HCT116 (cell line): ENCODE results near the gene SCN4B. TPM values are rescaled to one million over a fixed set of nuclear protein-coding genes. Genes with fewer than 3 reads are reported as not detected.
A peak's percentile ranks its signal among the peaks of the same experiment; 100 is the strongest.

ENCODE experiments used
- ATAC-seq: fragments of 200-7000 bp; cut with Tn5 transposase; 2 replicates; pipeline ENCODE4 v1.9.1; 2020; ENCODE audit warnings: mild to moderate bottlenecking, moderate library complexity
- BruUV-seq: library from RNA; stranded (reverse); fragments of 400-500 nt; replicated peaks from 2 replicates; lab custom pipeline; 2021; lab: Mats Ljungman, UMichigan
- CTCF ChIA-PET: fragments of 300-600 bp; sonication (Branson Sonifier 250); formaldehyde crosslinking; loops from one replicate; lab custom pipeline; 2021; ENCODE audit warnings: antibody characterized with exemption; lab: Charles Lee
- POLR2A ChIA-PET: fragments of 300-600, 350-600 bp; sonication (Branson Sonifier 250); formaldehyde crosslinking; loops from one replicate; lab custom pipeline; 2021; ENCODE audit warnings: antibody characterized with exemption; lab: Charles Lee
- RAD21 ChIA-PET, 2 experiments: fragments of 300-600 bp; sonication (Branson Sonifier 250); formaldehyde crosslinking; loops; one replicate each; lab custom pipeline; 2023; ENCODE audit warnings: low total read pairs in 2 of 2; ENCODE audit not compliant: uncharacterized antibody in 2 of 2, unreplicated experiment in 2 of 2, low non-redundant PET in 1 of 2; lab: Charles Lee
- DNase-seq: peaks from one replicate; pipeline ENCODE4 v3.0.0-alpha.2; 2010; ENCODE audit warnings: low read depth, low spot score
- H2AFZ ChIP-seq: fragments of 200-600 bp; shearing (Covaris generic), sonication (generic); 2 replicates; pipeline ENCODE4 v1.6.1; 2017; ENCODE audit warnings: low read depth, mixed run types, mixed read lengths, antibody characterized with exemption, low read length; ENCODE audit not compliant: poor library complexity, severe bottlenecking
- H3K27ac ChIP-seq: 2 replicates; pipeline ENCODE4 v1.5.1; 2012; ENCODE audit warnings: low read depth, low read length
- H3K27me3 ChIP-seq: fragments of 200-600 bp; sonication (generic); 2 replicates; pipeline ENCODE4 v1.6.1; 2016; ENCODE audit warnings: mixed run types, low read length, mixed read lengths; ENCODE audit not compliant: insufficient read depth
- H3K36me3 ChIP-seq, 2 experiments: fragments of 200-500 bp in 1 of 2; fragments of 200-600 bp in 1 of 2; sonication (Bioruptor generic) in 1 of 2; sonication (generic) in 1 of 2; 2 replicates each; pipeline versions ENCODE4 v1.5.1 to v1.6.1; 2014 to 2016; ENCODE audit warnings: low read length in 2 of 2, inconsistent platforms in 1 of 2, mixed read lengths in 1 of 2, mixed run types in 1 of 2; ENCODE audit not compliant: insufficient read depth in 2 of 2, control insufficient read depth in 1 of 2
- H3K4me1 ChIP-seq, 2 experiments: fragments of 200-600 bp in 1 of 2; sonication (generic) in 1 of 2; 2 replicates each; pipeline versions ENCODE4 v1.5.1 to v1.6.1; 2012 to 2017; ENCODE audit warnings: low read length in 2 of 2, inconsistent platforms in 1 of 2, mild to moderate bottlenecking in 1 of 2, mixed read lengths in 1 of 2, mixed run types in 1 of 2, moderate library complexity in 1 of 2; ENCODE audit not compliant: insufficient read depth in 2 of 2, control insufficient read depth in 1 of 2
- H3K4me2 ChIP-seq: fragments of 200-600 bp; sonication (generic); 2 replicates; pipeline ENCODE4 v1.6.1; 2017; ENCODE audit warnings: mixed run types, low read length, mixed read lengths
- H3K4me3 ChIP-seq, 2 experiments: fragments of 200-600 bp in 1 of 2; sonication (generic) in 1 of 2; replicated peaks in 1 of 2; 2 replicates each; pipeline ENCODE4 v1.5.1; 2011 to 2016; ENCODE audit warnings: low read length in 2 of 2, control low read depth in 1 of 2, low read depth in 1 of 2, mild to moderate bottlenecking in 1 of 2, mixed read lengths in 1 of 2, mixed run types in 1 of 2
- H3K79me2 ChIP-seq: fragments of 200-600 bp; sonication (generic); 2 replicates; pipeline ENCODE4 v1.6.1; 2017; ENCODE audit warnings: mild to moderate bottlenecking, mixed run types, low read length, moderate library complexity, mixed read lengths; ENCODE audit not compliant: insufficient read depth
- H3K9ac ChIP-seq: fragments of 200-600 bp; sonication (generic); 2 replicates; pipeline ENCODE4 v1.6.1; 2016; ENCODE audit warnings: low read length, mixed read lengths
- H3K9me2 ChIP-seq: fragments of 200-600 bp; sonication (generic), shearing (Covaris generic); 2 replicates; pipeline ENCODE4 v1.6.1; 2017; ENCODE audit warnings: mixed run types, mild to moderate bottlenecking, moderate library complexity; ENCODE audit not compliant: insufficient read depth
- H3K9me3 ChIP-seq, 2 experiments: fragments of 200-500 bp in 1 of 2; fragments of 200-600 bp in 1 of 2; sonication (Bioruptor generic) in 1 of 2; sonication (generic) in 1 of 2; 2 replicates each; pipeline ENCODE4 v1.6.1; 2014 to 2017; ENCODE audit warnings: low read length in 2 of 2, mixed read lengths in 2 of 2, inconsistent platforms in 1 of 2, low read depth in 1 of 2, mild to moderate bottlenecking in 1 of 2, mixed run types in 1 of 2, moderate library complexity in 1 of 2; ENCODE audit not compliant: control insufficient read depth in 1 of 2, insufficient read depth in 1 of 2
- H4K20me1 ChIP-seq: fragments of 200-600 bp; sonication (generic), shearing (Covaris generic); 2 replicates; pipeline ENCODE4 v1.6.1; 2017; ENCODE audit warnings: mixed run types, mild to moderate bottlenecking, moderate library complexity; ENCODE audit not compliant: insufficient read depth
- CBX3 ChIP-seq: IDR thresholded peaks from 2 replicates; pipeline ENCODE4 v1.6.1; 2012; ENCODE audit warnings: low read depth
- CEBPB ChIP-seq: IDR thresholded peaks from 2 replicates; pipeline ENCODE4 v1.6.1; 2012; ENCODE audit warnings: low read depth
- EGR1 ChIP-seq: IDR thresholded peaks from 2 replicates; pipeline ENCODE4 v1.6.1; 2012; ENCODE audit warnings: low read depth
- ELF1 ChIP-seq: IDR thresholded peaks from 2 replicates; pipeline ENCODE4 v1.6.1; 2012; ENCODE audit warnings: low read depth, borderline replicate concordance
- EZH2 ChIP-seq: fragments of 200-600 bp; sonication (generic); IDR thresholded peaks from 2 replicates; pipeline ENCODE4 v1.6.1; 2017; ENCODE audit warnings: antibody characterized with exemption, mixed run types
- EZH2phosphoT487 ChIP-seq: fragments of 200-600 bp; IDR thresholded peaks from 2 replicates; pipeline ENCODE4 v1.6.1; 2018; ENCODE audit warnings: antibody characterized with exemption, borderline replicate concordance
- FOSL1 ChIP-seq: IDR thresholded peaks from 2 replicates; pipeline ENCODE4 v1.6.1; 2012; ENCODE audit warnings: low read depth
- POLR2A ChIP-seq: IDR thresholded peaks from 2 replicates; pipeline ENCODE4 v1.7.0; 2011; ENCODE audit warnings: borderline replicate concordance; ENCODE audit not compliant: insufficient read depth, insufficient read length; ENCODE audit errors: extremely low read depth
- POLR2AphosphoS5 ChIP-seq: IDR thresholded peaks from 2 replicates; pipeline ENCODE4 v1.6.1; 2011; ENCODE audit warnings: mild to moderate bottlenecking, low read depth, low read length, moderate library complexity
- RAD21 ChIP-seq: IDR thresholded peaks from 2 replicates; pipeline ENCODE4 v1.6.1; 2012; ENCODE audit warnings: low read depth, mild to moderate bottlenecking
- SIN3A ChIP-seq: IDR thresholded peaks from 2 replicates; pipeline ENCODE4 v1.6.1; 2012; ENCODE audit warnings: low read depth
- SP1 ChIP-seq: IDR thresholded peaks from 2 replicates; pipeline ENCODE4 v1.6.1; 2012; ENCODE audit warnings: low read depth
- SRF ChIP-seq: IDR thresholded peaks from 2 replicates; pipeline ENCODE4 v1.6.1; 2012; ENCODE audit warnings: low read depth
- TCF7L2 ChIP-seq: IDR thresholded peaks from 2 replicates; pipeline ENCODE4 v1.7.0; 2011; ENCODE audit warnings: borderline replicate concordance, inconsistent platforms; ENCODE audit not compliant: insufficient read depth, insufficient read length; ENCODE audit errors: extremely low read depth
- ZFX ChIP-seq: fragments of 450-650 bp; IDR thresholded peaks from 2 replicates; pipeline ENCODE4 v1.6.1; 2017
- ZNF274 ChIP-seq: fragments of 200-500 bp; sonication (Bioruptor generic); IDR thresholded peaks from 2 replicates; pipeline ENCODE4 v1.6.1; 2014; ENCODE audit warnings: mild to moderate bottlenecking, low read depth, low read length, inconsistent platforms
- intact Hi-C: fragments of 100-400 bp; cut with micrococcal nuclease; formaldehyde crosslinking; loops from 2 replicates; pipeline ENCODE4 v1.10.0; 2022
- total RNA-seq: library from RNA; stranded (reverse); gene quantifications from one replicate; pipeline ENCODE4 v1.2.1, GENCODE V29; 2021; ENCODE audit not compliant: unreplicated experiment
- TF ChIP-seq, protein P1 (sequence below): IDR thresholded peaks from 2 replicates; pipeline ENCODE4 v1.6.1; 2012
- TF ChIP-seq, protein P2 (sequence below), 3 experiments: fragments of 200-600 bp in 1 of 3; sonication (generic) in 1 of 3; IDR thresholded peaks in 2 of 3; conservative IDR thresholded peaks in 1 of 3; 2 replicates each; pipeline ENCODE4 v1.5.1; 2012 to 2017; ENCODE audit warnings: low read depth in 2 of 3, low read length in 2 of 3, antibody characterized with exemption in 1 of 3, borderline replicate concordance in 1 of 3, control low read depth in 1 of 3, mild to moderate bottlenecking in 1 of 3, mixed read lengths in 1 of 3, mixed run types in 1 of 3, moderate library complexity in 1 of 3; ENCODE audit not compliant: insufficient read depth in 1 of 3
- TF ChIP-seq, protein P3 (sequence below): IDR thresholded peaks from 2 replicates; pipeline ENCODE4 v1.6.1; 2012
- TF ChIP-seq, protein P4 (sequence below): IDR thresholded peaks from 2 replicates; pipeline ENCODE4 v1.6.1; 2011; ENCODE audit warnings: mild to moderate bottlenecking, low read length, moderate library complexity; ENCODE audit not compliant: insufficient replicate concordance; ENCODE audit errors: extremely low read depth

The SCN4B gene
- total RNA-seq, 1 experiment from 2014 or later = 0.32 TPM

DNA sequence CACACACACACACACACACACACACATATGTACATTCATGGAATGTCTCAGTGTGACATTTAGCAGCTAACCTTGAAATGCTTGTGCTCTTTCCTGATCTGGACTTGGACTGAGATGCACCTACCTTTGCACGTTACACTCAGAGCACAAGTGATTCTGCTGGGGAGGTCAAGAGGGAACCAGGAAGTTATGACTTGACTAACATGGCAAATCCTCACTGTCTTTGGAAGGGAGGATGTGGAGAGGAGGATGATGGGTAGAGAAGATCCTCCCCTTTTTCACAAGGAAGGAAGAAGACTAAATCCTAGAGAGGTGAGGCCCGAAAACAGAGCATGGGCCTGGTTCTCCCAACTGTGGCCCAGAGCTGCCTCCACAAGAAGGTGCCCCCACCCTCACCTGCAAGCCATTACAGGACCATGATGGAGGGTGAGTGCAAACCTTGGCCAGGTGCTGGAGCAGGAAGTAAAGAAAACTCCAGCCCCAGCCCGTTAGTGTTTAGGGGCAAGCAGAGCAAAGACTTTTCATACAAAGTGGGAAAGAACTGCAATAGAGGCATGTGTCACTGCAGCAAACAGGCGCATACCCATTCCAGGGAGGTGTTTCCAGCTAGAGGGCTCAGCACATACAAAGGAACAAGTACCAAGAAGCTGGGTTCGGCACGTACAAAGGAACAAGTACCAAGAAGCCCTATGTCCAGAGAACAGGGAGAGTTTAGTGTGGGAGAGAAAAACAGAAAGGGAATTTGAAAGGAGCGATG lies 26.4 kb downstream of the SCN4B start:
- Histone ChIP-seq H3K36me3 (no peaks in the 10 kb centered on the region), H4K20me1 (no peaks in the 10 kb centered on the region), H3K9me2 (no peaks in the 10 kb centered on the region), H3K27me3 (no peaks in the 10 kb centered on the region), H3K4me3 (no peak overlapping the region), H3K4me1 (peaks cover 0 to 6% of the 10 kb centered on the region in 2 experiments; a peak in 1 of 4 replicates), H3K9me3 (no peaks in the 10 kb centered on the region), H3K4me2 (no peak overlapping the region), H3K79me2 (no peaks in the 10 kb centered on the region), H3K9ac (no peak overlapping the region), H2AFZ (no peak overlapping the region), H3K27ac (no peak overlapping the region)
- no TSS peak for BruUV-seq
- ChIA-PET POLR2A (interaction anchor here (0.6 to 1.0 kb wide), 7 partner anchors 13 to 959 kb away, joined by 3 to 5 read pairs (median 3); no protein-coding TSS in a partner anchor), RAD21 (no interaction called here), CTCF (no interaction called here)
- ATAC-seq (peak; percentile 71), DNase-seq (peak; percentile 71)
- intact Hi-C loops = no loop called here
- TF ChIP-seq EGR1 (no peak), CBX3 (peak; percentile 51; the same call in 1 of the 2 replicates), SP1 (peak; percentile 76), ZNF274 (no peak), RAD21 (no peak), ELF1 (0 out of 2 replicates have a peak, but pooled peaks have one; percentile 35), ZFX (no peak), EZH2 (no peak), EZH2phosphoT487 (no peak), CEBPB (0 out of 2 replicates have a peak, but pooled peaks have one; percentile 29), SRF (0 out of 2 replicates have a peak, but pooled peaks have one; percentile 46), POLR2AphosphoS5 (peak; percentile 97), SIN3A (peak; percentile 95), FOSL1 (peak; percentile 33; the same call in 1 of the 2 replicates), TCF7L2 (no peak), POLR2A (peak; percentile 98)
- TF ChIP-seq, protein P1, sequence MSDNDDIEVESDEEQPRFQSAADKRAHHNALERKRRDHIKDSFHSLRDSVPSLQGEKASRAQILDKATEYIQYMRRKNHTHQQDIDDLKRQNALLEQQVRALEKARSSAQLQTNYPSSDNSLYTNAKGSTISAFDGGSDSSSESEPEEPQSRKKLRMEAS = peak; percentile 38; the same call in 1 of the 2 replicates
- TF ChIP-seq, protein P2, sequence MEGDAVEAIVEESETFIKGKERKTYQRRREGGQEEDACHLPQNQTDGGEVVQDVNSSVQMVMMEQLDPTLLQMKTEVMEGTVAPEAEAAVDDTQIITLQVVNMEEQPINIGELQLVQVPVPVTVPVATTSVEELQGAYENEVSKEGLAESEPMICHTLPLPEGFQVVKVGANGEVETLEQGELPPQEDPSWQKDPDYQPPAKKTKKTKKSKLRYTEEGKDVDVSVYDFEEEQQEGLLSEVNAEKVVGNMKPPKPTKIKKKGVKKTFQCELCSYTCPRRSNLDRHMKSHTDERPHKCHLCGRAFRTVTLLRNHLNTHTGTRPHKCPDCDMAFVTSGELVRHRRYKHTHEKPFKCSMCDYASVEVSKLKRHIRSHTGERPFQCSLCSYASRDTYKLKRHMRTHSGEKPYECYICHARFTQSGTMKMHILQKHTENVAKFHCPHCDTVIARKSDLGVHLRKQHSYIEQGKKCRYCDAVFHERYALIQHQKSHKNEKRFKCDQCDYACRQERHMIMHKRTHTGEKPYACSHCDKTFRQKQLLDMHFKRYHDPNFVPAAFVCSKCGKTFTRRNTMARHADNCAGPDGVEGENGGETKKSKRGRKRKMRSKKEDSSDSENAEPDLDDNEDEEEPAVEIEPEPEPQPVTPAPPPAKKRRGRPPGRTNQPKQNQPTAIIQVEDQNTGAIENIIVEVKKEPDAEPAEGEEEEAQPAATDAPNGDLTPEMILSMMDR (IDR thresholded peaks at IDR 0.05 in 2 of 3, conservative IDR thresholded peaks at IDR 0.05 in 1 of 3; ENCODE audit: borderline replicate concordance in 1 of 3, insufficient read depth in 1 of 3, low read depth in 2 of 3, low read length in 2 of 3) = no peak
- TF ChIP-seq, protein P3, sequence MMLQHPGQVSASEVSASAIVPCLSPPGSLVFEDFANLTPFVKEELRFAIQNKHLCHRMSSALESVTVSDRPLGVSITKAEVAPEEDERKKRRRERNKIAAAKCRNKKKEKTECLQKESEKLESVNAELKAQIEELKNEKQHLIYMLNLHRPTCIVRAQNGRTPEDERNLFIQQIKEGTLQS = no peak
- TF ChIP-seq, protein P4, sequence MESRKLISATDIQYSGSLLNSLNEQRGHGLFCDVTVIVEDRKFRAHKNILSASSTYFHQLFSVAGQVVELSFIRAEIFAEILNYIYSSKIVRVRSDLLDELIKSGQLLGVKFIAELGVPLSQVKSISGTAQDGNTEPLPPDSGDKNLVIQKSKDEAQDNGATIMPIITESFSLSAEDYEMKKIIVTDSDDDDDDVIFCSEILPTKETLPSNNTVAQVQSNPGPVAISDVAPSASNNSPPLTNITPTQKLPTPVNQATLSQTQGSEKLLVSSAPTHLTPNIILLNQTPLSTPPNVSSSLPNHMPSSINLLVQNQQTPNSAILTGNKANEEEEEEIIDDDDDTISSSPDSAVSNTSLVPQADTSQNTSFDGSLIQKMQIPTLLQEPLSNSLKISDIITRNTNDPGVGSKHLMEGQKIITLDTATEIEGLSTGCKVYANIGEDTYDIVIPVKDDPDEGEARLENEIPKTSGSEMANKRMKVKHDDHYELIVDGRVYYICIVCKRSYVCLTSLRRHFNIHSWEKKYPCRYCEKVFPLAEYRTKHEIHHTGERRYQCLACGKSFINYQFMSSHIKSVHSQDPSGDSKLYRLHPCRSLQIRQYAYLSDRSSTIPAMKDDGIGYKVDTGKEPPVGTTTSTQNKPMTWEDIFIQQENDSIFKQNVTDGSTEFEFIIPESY = peak; percentile 68
